Activated T-cell treated with anti-CD3 and anti-CD28 coated beads for 48 hours (primary cell): ENCODE results near the gene PABPC1L.
"Not testable (repeated sequence)": the region's sequence is repeated elsewhere in the genome, so short reads cannot be mapped to it uniquely, and the experiment has no call there.

Experiments
- DNase-seq: peaks from one replicate; pipeline ENCODE4 v3.0.0-alpha.2; 2020; ENCODE audit warnings: low read depth

PABPC1L gene

GRCh38 chr20:44909872-44910689 is at the start of gene PABPC1L:
Gene PABPC1L (plus strand): TSS chr20:44910060. CDS start chr20:44910144, 84 bp downstream.
- DNase-seq: peak; percentile 79

- no peak for DNase-seq
These were observed 48.3 kb upstream of the PABPC1L start for GRCh38 chr20:44861531-44862006.

DNA sequence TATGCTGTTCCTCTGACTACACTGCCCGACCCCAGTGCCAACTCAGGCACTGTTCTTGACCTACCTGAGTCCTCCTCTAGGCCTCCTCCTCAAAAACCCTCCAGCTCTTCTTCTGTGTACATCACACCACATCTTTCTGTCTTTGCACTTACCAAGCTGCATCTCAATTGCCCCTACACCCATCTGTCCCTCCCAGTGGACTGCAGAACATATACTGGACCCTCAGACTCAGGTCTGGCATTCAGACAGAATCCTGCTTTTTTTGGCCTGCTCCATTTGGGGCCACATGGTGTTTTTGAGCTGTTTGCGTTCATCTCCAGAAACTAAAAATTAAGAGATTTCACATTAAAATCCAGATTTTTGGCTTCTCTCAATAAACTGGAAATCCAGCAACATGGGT is 47.6 kb upstream of the PABPC1L start:
- no peak for DNase-seq

DNA sequence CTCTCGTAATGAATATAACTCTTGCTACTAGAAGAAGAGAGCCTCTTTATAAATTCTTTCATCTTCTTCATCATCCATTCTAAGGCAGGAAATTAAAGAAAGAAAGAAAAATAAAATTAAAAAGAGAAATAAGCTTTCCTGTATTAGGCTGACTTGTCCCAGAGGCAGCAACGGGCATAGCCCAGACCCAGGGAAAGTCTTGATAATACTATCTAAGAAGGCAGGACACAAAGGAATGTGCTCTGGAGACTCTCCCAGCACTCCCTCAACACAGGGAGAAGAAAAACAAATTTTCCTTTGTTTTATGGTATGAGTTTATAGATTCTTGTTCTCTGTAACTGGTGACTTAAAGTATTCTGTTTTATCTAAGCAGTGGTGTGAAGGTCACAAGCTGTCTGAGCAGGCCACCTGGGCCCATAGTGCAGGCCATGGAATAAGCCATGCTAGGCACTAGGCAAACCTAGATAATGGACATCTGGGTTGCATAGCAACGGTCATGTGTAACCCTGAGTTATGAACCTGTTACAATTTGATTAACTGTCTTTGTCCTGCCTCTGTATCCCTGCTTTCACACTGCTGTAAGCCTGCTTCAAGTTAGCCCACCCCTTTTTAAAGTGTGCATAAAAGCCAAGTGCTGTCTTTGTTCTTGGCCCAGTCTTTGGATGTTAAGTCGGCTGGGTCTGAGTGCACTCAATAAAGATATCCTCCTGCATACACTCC is 46.3 kb upstream of the PABPC1L start:
- not testable (repeated sequence) for DNase-seq

DNA sequence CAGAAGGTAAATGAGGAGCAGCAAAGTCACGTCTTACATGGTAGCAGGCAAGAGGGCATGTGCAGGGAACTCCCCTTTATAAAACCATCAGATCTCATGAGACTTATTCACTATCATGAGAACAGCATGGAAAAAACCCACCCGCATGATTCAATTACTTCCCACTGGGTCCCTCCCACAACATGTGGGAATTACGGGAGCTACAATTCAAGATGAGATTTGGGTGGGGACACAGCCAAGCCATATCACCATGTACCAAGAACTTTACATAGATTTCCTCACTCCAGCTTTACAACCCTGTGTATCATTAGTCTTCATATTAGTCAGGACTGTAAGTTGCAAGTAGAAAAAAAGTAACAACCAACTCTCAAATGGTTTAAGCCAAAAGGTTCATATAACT is 45.4 kb upstream of the PABPC1L start:
- DNase-seq: not testable (repeated sequence)

DNA sequence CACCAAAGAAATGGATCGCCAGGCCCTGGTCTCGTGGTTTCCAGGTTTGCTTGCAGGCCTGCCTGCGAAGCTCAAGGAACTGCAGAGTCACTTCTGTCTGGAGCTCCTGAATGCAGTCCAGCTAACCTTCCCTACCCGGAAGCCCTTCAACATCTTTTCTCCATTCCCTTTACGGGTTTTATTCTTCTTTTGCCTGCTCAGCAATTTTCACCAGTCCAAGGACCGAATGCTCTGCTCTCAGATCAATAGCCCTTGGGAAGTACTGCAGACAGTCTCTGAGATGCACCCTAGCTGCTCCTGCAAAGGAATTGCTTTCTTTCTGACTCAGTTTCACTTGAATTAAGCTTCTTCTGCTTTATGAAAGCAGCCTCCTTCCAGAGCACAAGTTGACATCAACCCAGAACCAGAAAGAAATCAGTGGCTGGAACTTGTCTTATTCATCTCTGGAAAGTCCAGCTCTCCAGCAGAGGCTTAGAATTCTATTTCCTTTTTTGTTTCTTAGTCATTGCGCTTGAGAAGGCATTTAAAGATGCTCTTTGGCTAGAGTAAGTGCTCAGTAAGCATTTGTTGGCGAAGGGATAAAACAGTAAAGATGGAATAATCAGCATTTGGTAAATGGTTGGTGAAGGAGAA is 43.0 kb upstream of the PABPC1L start:
- DNase-seq: no peak

DNA sequence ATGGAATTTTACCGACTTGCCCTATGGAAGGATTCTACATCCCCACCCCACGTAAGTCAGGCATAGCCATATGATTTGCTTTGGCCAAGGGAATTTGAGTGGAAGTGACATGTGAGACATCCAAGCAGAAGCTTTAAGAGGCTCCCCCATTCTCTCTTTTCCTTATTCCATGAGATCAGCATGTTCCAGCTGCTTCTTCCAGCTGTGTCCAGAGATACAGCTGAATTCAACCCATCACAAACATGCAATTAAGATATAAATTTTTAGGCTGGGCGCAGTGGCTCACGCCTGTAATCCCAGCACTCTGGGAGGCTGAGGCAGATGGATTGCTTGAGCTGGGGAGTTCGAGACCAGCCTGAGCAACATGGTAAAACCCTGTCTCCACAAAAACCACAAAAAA is 40.4 kb upstream of the PABPC1L start:
- no peak for DNase-seq

DNA sequence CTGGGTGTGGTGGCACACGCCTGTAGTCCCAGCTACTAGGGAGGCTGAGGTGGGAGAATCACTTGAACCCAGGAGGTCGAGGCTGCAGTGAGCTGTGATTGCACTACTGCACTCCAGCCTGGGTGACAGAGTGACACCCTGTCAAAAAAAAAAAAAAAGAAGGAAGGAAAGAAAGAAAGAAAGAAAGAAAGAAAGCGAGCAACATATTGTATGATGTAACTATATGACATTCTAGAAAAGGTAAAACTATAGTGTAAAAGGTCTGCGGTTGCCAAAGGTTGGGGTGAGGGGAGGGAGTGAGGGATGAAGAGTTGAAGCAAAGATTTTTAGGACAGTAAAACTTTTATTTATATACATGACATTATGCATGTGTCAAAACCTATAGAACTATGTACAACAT is 27.5 kb upstream of the PABPC1L start:
- DNase-seq: not testable (repeated sequence)

DNA sequence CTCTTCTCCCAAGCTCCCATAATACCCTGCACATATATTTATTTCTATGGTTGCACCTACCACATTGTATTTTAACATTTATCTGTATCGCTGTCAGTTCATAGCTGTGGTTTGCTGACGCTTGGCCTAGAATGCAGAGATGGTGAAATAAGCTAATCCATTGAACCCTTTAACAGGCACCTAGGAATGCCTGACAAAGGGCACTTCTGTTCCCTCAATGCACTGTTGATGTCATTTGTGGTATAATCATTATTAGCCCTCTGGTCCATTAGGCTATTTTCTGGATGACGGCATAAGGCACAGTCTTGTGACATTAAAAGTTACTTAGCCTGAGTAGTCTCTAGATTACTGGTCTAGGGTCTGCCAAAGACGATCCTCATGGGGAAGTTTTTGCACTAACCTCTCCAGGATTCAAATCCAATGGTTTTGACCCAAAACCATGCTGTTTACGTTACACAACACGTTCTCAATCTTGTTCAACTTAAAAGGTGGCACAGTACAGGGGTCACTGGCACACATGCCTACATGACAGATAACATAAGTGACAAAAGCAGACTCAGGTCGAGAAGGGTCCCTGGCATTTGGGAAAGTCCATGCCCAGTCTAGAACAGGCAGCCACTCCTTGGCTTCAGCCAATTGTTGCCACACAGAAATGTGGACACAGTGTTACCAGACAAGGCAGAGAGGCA is 26.5 kb upstream of the PABPC1L start:
- no peak for DNase-seq

DNA sequence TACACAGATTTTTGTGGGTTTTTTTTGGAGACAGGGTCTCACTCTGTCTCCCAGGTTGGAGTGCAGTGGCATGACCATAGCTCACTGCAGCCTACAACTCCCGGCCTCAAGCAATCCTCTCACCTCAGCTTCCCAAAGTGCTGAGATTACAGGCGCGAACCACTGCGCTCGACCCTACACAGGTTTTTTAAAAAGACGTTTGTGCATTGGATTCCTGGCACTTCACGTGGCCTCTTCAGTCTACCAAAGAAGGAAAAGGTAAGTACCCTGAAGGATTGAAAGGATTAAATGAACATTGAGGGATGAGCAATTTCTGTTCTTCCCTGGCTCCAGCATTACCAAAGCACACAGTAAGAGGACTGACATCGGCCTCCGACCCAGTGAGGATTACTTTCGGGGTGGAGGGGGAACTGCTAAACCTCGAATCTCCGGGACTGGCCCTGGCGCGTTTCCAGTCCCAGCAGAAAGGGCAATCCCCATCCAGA is 24.9 kb upstream of the PABPC1L start:
- no peak for DNase-seq

DNA sequence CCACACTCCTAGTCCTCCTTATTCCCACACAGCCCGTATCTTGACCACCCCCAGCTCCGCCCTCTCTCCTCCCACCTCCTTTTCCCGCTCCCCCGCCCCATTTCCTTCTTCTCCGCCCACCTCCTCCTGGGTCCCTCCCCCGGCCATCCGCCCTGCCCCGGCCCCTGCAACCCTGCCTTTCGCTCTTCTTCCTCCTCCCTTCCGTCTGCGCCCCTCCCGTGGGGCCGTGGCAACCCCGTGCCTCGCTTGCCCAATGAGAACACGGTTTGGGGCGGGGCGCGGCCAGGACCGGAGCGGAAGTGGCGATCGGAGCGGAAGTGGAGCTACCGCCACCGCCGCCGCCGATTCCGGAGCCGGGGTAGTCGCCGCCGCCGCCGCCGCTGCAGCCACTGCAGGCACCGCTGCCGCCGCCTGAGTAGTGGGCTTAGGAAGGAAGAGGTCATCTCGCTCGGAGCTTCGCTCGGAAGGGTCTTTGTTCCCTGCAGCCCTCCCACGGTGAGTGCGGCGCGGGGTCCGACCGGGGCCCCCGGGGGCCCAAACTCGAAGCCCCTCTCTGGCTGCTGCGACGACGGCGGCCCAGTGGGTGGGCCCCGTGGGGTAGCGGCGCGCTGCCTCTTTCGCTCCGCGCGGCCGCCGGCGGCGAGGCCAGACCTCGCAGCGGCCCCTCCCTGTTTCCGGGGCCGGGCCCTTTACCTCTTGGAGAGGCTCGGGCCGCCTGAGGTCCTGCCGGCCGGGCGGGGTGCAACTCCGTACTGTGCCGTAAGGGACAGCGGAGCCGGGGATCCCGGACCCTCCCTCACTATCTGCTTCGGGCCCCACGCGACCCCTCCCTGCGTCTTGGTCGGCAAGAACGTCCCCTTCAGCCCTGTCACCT is 24.2 kb upstream of the PABPC1L start, which contains the start of gene YWHAB:
TSS of gene YWHAB (plus strand) at position 314 of the 874 bp plus-strand sequence. CDS start 15,829 bp downstream, outside the sequence.
- DNase-seq: peak; percentile 98

GRCh38 chr20:44886266-44886651 is 23.6 kb upstream of the PABPC1L start:
- DNase-seq: no peak

GRCh38 chr20:44886828-44887227 is 23.0 kb upstream of the PABPC1L start:
- DNase-seq: no peak

GRCh38 chr20:44887466-44887865 is 22.4 kb upstream of the PABPC1L start:
- no peak for DNase-seq

GRCh38 chr20:44888226-44889103 is 21.4 kb upstream of the PABPC1L start:
- no peak for DNase-seq

DNA sequence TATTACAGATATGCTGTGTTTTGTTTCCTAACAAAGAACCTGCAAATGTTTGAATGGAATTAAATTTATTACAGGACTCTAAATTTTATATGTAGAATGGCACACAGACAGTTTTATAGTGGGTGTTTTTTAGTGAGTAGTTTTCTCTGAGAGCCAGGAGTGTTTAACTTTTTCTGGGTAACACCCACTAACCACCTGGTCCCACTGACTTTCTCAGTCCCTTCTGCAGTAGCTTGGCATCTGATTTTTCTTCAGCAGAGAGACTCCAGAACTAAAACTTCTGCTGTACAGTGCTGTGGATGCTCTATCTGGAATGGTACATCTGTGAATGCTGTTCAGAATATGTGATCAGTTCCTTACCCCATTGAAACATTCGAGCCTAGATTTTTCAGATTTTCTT is 18.0 kb upstream of the PABPC1L start:
- no peak for DNase-seq

- no peak for DNase-seq
These were observed 14.9 kb upstream of the PABPC1L start for GRCh38 chr20:44894959-44895358.

GRCh38 chr20:44896583-44896982 is 13.3 kb upstream of the PABPC1L start:
- DNase-seq: no peak

- no peak for DNase-seq
These were observed 12.7 kb upstream of the PABPC1L start for GRCh38 chr20:44897133-44897532.
